GM21390 (cell line): ENCODE measurements around the gene ARL2BP.

Experiments
- ATAC-seq: cut with Tn5 transposase; IDR thresholded peaks from one replicate; pipeline ENCODE4 v1.9.1; 2021; ENCODE audit not compliant: unreplicated experiment

The ARL2BP gene

GRCh38 chr16:57235128-57236021, 9.7 kb upstream of the ARL2BP start:
- ATAC-seq, result no peak

DNA sequence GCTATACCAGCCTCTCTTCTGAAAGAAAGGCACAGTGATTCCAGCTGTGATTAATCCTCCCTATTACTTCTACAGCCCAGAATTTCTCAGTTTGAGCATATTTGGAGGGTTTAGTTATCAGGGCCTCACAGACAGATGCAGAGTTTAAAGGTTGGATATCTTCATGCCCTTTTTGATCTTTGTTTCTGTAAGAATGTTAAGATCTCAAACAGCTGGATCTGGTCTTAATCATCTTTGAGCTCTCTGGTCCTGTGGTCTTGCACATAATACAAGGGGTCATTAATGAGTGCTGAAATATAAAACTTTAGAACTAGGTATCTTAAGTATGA, 9.1 kb upstream of the ARL2BP start:
- no peak for ATAC-seq

DNA sequence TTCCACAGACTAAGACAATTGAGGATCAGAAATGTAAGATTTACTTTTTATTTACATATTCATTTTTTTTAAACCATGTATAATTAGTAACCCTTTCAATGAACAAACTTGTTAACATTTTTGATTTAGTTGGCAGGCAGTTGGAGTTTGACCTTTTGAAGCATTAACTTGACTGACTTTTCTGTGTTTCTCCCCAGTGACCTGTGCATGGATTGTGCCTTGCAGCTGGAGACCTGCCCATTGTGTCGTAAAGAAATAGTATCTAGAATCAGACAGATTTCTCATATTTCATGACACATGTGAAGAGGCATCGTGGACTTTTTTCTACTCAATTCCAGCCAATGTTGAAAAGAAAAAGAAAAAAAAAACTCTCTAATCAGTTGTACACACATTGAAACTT, 6.4 kb upstream of the ARL2BP start:
- no peak for ATAC-seq

GRCh38 chr16:57239107-57239506, 6.0 kb upstream of the ARL2BP start:
- no peak for ATAC-seq

- ATAC-seq, result no peak
Measured at GRCh38 chr16:57240851-57241250, 4.2 kb upstream of the ARL2BP start.

- no peak for ATAC-seq
Measured at GRCh38 chr16:57242650-57243049, 2.4 kb upstream of the ARL2BP start.

- peak; percentile 19 for ATAC-seq
Measured at GRCh38 chr16:57244463-57244766, 644 bp upstream of the ARL2BP start.

DNA sequence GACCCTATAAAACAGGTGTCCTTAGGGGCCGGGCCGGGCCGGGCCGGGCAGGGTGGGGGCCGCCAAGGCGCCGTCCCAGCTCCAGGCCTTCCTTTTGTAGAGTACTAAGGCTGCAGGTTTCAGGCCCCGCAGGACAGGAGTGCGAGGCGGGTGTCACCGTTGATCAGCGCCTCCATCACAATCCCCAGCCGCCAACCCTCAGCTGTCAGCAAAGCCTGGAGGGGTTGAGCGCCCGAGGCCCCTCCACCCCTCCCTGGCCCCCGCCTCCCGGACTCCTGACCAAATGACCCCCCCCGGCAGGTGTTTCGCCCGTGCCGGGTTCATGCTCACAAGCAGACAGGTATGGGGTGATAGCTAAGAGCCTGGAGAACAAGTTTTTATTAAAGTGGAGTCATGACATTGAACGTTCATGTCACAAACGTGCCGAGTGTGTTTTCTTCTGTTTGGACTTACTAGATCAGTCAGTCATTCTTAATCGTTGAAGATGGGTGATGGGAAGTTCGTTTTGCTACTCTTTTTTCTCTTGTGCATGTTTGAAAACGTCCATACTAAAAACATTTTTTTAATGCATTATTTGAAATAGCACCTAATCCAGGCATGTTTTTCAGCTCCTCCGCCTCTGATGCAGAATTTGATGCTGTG, 534 bp downstream of the ARL2BP start:
- peak; percentile 32 for ATAC-seq

- ATAC-seq, result no peak
Measured at GRCh38 chr16:57251352-57251751, 6.3 kb downstream of the ARL2BP start.

DNA sequence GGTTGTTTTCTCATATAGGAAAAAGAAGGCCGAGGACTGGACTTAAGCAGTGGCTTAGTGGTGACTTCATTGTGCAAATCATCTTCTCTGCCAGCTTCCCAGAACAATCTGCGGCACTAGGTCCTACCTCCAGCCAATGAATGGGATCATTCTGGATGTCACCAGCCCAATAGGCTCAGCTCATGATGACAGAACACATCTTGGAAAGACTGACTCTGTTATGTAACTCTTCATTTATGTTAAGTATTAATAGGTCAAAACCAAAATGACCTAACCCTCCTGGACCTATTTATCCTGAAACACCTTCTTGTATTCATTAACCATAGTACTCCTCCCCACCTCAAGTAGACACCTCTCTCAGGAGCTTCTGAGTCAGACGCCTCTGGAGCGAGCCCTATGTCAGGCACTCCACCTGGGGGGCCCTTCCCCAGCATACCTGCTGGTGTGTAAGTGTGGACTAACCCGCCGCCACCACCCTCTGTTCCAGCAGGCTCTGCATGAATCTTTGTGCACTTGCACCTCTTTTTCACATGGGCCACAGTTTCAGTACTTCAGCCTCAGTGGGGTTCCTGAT, 7.2 kb downstream of the ARL2BP start:
- no peak for ATAC-seq

DNA sequence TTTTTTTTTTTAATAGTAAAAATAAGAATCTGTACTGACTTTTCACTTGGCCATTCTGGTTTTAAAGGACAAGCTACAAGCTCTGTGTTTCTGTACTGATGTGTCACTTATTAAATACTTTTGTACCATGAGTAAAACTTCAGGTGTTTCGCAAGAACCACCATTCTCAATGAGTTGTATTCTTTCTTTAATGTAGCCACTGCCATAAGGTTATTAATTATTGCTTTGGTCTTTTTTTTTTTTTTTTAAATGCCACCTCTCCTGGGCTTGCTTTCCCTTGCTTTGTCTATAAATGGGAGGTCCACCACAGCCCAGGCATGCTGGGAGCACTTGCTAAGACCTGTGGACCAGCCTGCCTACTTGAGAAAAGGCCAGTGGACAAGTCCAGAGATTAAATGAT, 8.4 kb downstream of the ARL2BP start:
- no peak for ATAC-seq

DNA sequence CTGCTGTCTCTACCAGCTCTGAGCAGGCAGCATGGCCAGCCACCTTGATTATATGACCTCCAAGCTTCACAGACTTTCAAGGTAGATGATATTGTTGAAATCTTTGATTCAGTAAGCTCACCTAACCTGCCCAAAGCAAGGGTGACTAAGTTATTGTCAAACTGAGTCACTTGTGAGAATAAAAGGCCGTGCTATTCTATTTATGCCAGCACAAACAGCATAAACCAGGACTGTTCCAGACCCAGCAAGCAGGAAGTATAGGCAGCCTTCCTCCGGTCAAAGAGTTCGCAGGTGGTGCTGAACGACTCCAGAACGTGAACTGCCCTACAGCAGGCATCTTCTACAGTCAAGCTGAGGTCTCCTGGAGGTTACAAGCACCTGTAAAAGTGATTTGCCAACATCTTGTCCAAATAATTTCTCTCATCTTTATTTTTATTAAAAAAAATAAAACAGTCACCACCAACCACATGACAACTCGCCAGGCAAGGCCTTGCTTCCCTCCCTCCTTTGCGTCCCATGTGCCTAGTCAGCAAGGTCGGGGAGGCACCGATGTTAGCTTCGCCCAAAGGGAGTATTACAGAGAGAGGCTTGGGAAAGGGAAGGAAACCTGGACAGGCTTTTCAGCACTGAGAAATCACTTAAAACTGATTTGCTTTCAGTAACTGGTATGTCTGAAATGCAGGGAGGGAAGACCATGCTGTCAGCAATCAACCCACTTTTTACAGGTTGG, 10.8 kb downstream of the ARL2BP start:
- no peak for ATAC-seq

DNA sequence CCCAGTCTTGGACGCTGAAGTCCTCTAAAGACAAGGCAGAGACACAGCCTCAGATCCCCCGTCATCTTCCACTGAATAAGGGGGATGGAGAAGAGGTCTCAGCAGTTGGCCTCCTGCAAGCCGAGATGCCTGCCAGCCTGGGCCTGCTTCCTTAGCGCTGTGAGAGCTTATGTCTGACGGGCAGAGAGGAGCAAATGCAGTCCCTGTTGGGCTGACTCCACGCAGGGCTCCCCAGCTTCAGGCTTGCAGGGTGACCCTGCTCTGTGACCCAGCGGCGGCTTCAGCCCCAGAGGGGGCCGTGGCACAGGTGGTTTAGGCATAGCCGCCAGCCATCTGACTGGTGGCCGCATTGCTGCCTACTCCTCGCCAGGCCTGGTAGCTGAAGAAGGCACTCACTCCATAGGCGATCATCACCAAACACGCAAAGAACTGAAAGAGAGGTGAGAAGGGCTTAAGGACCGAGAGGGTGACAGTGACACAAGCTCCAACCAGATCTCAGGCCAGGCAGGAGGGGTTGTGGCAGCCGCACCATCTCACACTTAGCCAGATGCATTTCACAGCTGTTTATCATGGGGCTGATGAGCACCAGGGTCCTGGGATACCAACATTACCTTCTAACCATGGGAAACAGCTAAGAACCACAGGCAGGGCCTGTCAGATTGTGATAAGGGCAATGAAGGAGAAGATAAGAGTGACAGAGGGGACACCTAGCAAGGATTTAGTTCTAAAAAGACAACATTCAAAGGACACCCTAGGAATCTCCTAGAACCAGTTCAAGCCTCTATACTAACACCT, 11.7 kb downstream of the ARL2BP start:
- ATAC-seq, result no peak

DNA sequence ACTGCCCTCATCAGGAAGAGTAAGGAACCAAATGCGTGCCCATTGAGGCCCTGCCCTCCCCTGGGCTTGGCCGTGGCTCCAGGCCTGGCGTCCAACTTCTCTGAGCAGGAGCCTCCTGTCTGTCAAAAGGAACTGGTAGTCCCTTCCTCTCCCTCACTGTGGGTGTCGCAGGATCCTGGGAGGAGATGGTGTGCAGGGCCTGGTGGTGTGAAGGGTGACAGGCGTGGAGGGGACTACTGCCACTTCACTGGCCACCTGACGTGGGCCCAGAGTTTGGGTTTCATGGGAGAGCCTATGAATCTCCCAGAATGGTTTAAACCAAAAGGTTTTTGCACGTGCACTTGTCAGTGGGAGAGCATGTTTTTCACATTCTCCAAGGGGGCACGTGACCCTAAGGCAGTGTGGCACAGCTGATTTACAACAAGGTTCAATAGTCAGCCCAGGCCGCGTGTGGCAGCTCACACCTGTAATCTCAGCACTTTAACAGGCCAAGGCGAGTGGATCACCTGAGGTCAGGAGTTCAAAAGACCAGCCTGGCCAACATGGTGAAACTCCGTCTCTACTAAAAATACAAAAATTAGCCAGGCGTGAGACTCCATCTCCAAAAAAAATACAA, 12.5 kb downstream of the ARL2BP start:
- ATAC-seq, result no peak

DNA sequence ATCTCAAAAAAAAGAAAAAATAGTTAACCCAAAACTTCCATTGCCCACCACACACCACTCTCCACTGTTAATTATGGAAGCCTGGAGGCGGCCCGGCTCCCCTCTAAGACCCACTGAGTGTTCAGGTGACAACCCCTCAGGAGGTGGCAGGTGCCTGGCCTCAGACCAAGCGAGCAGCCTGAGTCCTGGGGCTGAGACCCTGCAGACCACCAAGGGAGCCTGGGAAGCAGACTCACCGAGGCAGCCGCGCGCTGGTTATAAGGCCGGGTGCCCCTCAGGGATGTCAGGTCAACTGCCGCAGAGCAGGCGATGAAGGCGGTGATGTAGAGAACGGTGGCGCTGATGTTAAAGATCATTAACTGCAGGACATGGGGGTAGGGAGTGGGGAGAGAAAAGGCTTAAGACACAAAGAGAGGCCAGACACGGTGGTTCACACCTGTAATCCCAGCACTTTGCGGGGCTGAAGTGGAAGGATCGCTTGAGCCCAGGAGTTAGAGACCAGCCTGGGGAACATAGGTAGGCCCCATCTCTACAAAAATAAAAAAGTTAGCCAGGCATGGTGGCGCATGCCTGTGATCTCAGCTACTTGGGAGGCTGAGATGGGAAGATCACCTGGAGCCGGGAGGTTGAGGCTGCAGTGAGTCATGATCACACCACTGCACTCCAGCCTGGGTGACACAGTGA, 13.3 kb downstream of the ARL2BP start:
- no peak for ATAC-seq

DNA sequence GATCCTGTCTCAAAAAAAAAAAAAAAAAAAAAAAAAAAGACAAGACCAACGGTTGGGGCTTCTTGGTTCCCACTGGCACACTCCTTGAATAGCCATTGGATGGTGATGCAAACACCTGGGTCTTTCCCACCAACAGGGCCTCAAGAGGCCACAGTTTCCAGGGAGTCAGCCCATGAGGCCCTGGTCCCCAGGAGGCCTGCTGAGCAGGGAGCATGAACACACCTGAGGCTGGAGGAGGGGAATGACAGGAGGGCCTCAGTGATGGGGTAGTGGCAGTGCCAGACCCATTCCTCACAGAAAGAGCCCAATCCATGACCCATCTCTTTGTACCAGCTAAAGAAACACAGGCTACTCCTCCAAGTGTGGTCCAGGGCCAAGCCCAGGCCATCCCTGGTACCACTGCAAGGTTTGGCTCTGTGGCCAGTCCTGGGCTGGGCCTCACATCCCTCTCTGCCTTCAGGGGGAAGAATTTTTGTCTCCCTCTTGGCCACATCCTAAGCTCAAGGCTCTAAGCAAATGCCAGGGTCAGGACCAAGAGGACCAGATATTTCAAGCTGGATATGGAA, 13.9 kb downstream of the ARL2BP start:
- ATAC-seq, result no peak

GRCh38 chr16:57260294-57260929, 15.4 kb downstream of the ARL2BP start:
- no peak for ATAC-seq

DNA sequence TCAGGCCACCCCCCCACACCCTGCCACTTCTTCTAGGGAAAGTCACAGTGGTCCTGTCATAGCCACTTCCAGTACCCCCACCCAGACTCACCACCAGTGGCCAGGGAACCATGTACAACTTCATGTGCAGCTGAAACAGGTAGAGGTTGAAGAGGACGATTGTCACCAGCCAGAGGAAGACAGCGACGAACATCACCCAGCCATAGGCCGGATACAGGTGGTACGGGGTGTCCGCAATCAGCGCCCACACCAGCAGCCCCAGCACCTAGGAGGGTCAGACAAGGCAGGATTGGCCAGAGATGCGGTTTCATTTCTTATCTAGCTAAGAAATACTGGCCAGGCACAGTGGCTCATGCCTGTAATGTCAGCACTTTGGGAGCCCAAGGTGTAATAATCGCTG, 16.7 kb downstream of the ARL2BP start:
- no peak for ATAC-seq

DNA sequence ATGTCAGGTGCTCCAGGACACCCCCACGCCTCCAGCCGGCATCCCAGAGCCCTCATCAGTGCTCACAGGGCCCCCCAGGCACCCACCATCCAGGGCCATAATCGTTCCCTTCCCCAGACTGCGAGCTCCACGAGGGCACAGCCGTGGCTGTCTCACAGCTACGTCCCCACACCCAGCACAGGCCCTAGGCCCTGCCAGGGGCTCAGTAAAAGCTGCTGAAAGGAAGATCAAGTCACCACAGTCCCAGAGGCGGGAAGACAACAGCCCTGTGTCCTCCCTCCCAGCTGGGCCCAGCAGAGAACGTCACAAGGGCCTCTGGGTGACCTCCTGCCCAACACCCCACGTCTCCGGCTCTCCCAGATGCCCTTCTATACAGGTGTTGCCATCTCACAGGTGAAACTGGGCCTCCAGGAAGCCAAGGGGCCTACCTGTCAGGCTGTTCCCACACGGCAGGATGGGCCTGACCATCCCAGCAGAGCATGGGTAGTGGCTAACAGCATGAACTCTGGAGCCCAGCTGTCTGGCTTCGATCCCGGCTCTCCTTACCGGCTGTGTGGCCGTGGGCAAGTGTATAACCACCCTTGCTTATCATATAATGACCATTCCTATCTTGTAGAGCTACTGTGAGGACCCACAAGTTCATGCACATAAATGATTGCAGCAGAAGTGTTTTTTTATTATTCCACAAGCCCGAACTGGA, 17.9 kb downstream of the ARL2BP start:
- no peak for ATAC-seq
